ENCODE measurements around the gene SLC6A12. TPM values are rescaled to one million over a fixed set of nuclear protein-coding genes. Genes with fewer than 3 reads are reported as not detected.

Gene SLC6A12
- total RNA-seq, 1 experiment from 2014 or later, result 0.79 TPM

DNA sequence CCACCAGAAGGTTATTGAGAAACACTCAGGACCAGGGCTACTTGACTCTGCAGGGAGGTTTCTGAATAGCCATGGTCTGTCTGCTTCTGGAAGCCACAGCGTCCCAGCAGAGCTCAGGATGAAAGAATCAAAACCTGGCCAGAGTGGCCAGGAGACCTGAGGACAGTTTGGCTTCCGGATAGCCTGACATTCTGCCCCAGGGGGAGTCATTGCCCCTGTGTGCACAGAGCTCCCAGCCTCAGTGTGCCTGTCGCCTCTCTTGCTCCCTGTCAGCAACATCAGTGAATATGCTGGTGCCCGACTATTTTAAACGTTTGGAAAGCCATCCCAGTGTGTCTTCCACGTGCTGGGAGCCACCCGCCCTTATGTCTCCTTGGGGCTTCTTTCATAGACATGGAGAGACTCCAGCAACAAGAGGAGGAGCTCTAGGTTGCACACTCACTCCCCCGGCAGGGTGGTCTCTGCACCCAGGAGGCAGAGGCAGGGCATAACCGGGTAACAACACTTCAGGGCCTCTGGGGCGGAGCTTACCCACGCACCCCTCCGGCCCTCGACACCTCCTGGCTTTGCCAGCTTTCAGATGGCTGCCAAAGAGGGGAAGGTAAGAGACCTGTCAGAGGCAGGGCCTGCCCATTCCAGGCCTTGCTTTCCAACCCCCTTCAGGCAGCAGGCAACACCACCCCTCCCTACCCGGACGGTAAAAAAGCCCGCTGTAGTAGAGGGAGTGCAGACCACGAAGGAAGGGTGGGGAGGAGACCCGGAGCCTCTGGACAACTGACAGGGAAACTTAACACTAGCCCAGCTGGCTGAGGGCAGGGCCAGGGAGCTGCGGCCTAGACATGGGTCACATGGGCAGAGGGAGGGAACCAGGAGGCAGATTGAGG, 19.0 kb upstream of the SLC6A12 start:
- ATAC-seq (no peak; the same call in 1 of the 2 replicates), DNase-seq (ENCODE audit: low spot score) (no peak)
- Mint-ChIP-seq H3K27ac (no peak overlapping the region), H3K36me3 (peaks cover 22% of the 10 kb centered on the region), H3K4me1 (peaks cover 13% of the 10 kb centered on the region), H3K4me3 (no peak overlapping the region), H3K27me3 (ENCODE audit: low read depth) (peaks cover 16% of the 10 kb centered on the region), H3K9me3 (peaks cover 28% of the 10 kb centered on the region)
- TF ChIP-seq, protein P1, sequence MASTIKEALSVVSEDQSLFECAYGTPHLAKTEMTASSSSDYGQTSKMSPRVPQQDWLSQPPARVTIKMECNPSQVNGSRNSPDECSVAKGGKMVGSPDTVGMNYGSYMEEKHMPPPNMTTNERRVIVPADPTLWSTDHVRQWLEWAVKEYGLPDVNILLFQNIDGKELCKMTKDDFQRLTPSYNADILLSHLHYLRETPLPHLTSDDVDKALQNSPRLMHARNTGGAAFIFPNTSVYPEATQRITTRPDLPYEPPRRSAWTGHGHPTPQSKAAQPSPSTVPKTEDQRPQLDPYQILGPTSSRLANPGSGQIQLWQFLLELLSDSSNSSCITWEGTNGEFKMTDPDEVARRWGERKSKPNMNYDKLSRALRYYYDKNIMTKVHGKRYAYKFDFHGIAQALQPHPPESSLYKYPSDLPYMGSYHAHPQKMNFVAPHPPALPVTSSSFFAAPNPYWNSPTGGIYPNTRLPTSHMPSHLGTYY (CRISPR knock-in tag; IDR thresholded peaks at IDR 0.05), result no peak
- TF ChIP-seq RELA (CRISPR knock-in tag; IDR thresholded peaks at IDR 0.05; ENCODE audit: borderline replicate concordance) (no peak), FOXP1 (CRISPR knock-in tag; IDR thresholded peaks at IDR 0.05; ENCODE audit: borderline replicate concordance) (no peak), ETV6 (CRISPR knock-in tag; IDR thresholded peaks at IDR 0.05) (no peak), ZNF317 (CRISPR knock-in tag; IDR thresholded peaks at IDR 0.05; ENCODE audit: borderline replicate concordance, low read depth) (no peak), ZNF423 (CRISPR knock-in tag; IDR thresholded peaks at IDR 0.05) (no peak), ZBTB21 (CRISPR knock-in tag; IDR thresholded peaks at IDR 0.05; ENCODE audit: borderline replicate concordance) (no peak), NR3C1 (CRISPR knock-in tag; conservative IDR thresholded peaks at IDR 0.05; ENCODE audit: low read depth) (no peak), CREB1 (CRISPR knock-in tag; IDR thresholded peaks at IDR 0.05) (no peak), NFATC4 (CRISPR knock-in tag; IDR thresholded peaks at IDR 0.05) (no peak), ZNF121 (CRISPR knock-in tag; IDR thresholded peaks at IDR 0.05) (no peak), FOXK1 (CRISPR knock-in tag; IDR thresholded peaks at IDR 0.05) (no peak)
- TF ChIP-seq, protein P2, sequence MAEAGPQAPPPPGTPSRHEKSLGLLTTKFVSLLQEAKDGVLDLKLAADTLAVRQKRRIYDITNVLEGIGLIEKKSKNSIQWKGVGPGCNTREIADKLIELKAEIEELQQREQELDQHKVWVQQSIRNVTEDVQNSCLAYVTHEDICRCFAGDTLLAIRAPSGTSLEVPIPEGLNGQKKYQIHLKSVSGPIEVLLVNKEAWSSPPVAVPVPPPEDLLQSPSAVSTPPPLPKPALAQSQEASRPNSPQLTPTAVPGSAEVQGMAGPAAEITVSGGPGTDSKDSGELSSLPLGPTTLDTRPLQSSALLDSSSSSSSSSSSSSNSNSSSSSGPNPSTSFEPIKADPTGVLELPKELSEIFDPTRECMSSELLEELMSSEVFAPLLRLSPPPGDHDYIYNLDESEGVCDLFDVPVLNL (CRISPR knock-in tag; IDR thresholded peaks at IDR 0.05; ENCODE audit: borderline replicate concordance, low read depth), result no peak
- TF ChIP-seq, protein P3, sequence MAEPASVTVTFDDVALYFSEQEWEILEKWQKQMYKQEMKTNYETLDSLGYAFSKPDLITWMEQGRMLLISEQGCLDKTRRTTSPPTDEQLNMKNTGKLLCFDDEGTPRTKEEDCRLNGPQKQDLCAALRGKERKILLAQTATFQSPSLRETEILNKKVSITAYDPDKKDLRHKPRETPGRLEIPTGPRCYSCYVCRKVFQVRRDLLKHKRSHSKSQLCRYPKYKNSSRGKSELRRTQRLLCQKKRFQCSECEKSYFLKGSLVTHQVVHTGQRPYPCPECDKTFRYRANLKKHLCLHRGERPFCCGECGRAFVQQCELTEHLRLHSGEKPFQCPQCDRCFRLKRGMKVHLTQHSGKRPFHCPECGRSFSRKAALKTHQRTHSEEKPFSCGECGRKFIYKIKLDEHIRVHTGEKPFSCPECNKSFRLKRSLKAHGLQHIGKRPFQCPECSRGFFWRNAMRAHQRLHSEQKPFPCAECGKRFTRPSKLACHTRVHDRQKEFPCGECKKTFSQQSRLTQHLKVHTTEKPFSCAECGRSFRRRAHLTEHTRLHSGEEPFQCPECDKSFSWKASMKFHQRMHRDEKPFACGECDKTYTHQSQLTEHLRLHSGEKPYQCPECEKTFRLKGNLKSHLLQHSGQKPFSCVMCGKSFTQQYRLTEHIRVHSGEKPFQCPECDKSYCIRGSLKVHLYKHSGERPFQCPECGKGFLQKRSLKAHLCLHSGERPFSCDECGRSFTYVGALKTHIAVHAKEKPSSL (CRISPR knock-in tag; conservative IDR thresholded peaks at IDR 0.05), result no peak
- TF ChIP-seq, protein P4, sequence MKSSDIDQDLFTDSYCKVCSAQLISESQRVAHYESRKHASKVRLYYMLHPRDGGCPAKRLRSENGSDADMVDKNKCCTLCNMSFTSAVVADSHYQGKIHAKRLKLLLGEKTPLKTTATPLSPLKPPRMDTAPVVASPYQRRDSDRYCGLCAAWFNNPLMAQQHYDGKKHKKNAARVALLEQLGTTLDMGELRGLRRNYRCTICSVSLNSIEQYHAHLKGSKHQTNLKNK (CRISPR knock-in tag; IDR thresholded peaks at IDR 0.05), result no peak
- TF ChIP-seq, protein P5, sequence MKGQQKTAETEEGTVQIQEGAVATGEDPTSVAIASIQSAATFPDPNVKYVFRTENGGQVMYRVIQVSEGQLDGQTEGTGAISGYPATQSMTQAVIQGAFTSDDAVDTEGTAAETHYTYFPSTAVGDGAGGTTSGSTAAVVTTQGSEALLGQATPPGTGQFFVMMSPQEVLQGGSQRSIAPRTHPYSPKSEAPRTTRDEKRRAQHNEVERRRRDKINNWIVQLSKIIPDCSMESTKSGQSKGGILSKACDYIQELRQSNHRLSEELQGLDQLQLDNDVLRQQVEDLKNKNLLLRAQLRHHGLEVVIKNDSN (CRISPR knock-in tag; IDR thresholded peaks at IDR 0.05), result no peak
- TF ChIP-seq, protein P6, sequence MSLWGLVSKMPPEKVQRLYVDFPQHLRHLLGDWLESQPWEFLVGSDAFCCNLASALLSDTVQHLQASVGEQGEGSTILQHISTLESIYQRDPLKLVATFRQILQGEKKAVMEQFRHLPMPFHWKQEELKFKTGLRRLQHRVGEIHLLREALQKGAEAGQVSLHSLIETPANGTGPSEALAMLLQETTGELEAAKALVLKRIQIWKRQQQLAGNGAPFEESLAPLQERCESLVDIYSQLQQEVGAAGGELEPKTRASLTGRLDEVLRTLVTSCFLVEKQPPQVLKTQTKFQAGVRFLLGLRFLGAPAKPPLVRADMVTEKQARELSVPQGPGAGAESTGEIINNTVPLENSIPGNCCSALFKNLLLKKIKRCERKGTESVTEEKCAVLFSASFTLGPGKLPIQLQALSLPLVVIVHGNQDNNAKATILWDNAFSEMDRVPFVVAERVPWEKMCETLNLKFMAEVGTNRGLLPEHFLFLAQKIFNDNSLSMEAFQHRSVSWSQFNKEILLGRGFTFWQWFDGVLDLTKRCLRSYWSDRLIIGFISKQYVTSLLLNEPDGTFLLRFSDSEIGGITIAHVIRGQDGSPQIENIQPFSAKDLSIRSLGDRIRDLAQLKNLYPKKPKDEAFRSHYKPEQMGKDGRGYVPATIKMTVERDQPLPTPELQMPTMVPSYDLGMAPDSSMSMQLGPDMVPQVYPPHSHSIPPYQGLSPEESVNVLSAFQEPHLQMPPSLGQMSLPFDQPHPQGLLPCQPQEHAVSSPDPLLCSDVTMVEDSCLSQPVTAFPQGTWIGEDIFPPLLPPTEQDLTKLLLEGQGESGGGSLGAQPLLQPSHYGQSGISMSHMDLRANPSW (CRISPR knock-in tag; conservative IDR thresholded peaks at IDR 0.05; ENCODE audit: low read depth), result no peak
- TF ChIP-seq, protein P7, sequence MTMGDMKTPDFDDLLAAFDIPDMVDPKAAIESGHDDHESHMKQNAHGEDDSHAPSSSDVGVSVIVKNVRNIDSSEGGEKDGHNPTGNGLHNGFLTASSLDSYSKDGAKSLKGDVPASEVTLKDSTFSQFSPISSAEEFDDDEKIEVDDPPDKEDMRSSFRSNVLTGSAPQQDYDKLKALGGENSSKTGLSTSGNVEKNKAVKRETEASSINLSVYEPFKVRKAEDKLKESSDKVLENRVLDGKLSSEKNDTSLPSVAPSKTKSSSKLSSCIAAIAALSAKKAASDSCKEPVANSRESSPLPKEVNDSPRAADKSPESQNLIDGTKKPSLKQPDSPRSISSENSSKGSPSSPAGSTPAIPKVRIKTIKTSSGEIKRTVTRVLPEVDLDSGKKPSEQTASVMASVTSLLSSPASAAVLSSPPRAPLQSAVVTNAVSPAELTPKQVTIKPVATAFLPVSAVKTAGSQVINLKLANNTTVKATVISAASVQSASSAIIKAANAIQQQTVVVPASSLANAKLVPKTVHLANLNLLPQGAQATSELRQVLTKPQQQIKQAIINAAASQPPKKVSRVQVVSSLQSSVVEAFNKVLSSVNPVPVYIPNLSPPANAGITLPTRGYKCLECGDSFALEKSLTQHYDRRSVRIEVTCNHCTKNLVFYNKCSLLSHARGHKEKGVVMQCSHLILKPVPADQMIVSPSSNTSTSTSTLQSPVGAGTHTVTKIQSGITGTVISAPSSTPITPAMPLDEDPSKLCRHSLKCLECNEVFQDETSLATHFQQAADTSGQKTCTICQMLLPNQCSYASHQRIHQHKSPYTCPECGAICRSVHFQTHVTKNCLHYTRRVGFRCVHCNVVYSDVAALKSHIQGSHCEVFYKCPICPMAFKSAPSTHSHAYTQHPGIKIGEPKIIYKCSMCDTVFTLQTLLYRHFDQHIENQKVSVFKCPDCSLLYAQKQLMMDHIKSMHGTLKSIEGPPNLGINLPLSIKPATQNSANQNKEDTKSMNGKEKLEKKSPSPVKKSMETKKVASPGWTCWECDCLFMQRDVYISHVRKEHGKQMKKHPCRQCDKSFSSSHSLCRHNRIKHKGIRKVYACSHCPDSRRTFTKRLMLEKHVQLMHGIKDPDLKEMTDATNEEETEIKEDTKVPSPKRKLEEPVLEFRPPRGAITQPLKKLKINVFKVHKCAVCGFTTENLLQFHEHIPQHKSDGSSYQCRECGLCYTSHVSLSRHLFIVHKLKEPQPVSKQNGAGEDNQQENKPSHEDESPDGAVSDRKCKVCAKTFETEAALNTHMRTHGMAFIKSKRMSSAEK (CRISPR knock-in tag; IDR thresholded peaks at IDR 0.05; ENCODE audit: borderline replicate concordance), result no peak
- TF ChIP-seq, protein P8, sequence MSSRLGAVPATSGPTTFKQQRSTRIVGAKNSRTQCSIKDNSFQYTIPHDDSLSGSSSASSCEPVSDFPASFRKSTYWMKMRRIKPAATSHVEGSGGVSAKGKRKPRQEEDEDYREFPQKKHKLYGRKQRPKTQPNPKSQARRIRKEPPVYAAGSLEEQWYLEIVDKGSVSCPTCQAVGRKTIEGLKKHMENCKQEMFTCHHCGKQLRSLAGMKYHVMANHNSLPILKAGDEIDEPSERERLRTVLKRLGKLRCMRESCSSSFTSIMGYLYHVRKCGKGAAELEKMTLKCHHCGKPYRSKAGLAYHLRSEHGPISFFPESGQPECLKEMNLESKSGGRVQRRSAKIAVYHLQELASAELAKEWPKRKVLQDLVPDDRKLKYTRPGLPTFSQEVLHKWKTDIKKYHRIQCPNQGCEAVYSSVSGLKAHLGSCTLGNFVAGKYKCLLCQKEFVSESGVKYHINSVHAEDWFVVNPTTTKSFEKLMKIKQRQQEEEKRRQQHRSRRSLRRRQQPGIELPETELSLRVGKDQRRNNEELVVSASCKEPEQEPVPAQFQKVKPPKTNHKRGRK (CRISPR knock-in tag; IDR thresholded peaks at IDR 0.05; ENCODE audit: borderline replicate concordance), result no peak
- CTCF ChIA-PET, result interaction anchor here (1.0 to 3.2 kb wide), 3 partner anchors 13 to 75 kb away, joined by 3 to 30 read pairs (median 3); no protein-coding TSS in a partner anchor
- POLR2A ChIA-PET, result no interaction called here
